Endometrial microvascular endothelial cells (primary cell): ENCODE results near the gene EMC10. TPM values are rescaled to one million over a fixed set of nuclear protein-coding genes. Genes with fewer than 3 reads are reported as not detected.

Experiments used
- in situ Hi-C: cut with HindIII; loops from 2 replicates; pipeline ENCODE4 v1.10.0; 2017; ENCODE audit warnings: low sequenced_read_pairs, low pct_unique_long_range_greater_than_20kb; ENCODE audit errors: inconsistent ontology term
- total RNA-seq: library from RNA; depleted of rRNA; stranded (reverse); fragments of >200 nt; gene quantifications from one replicate; pipeline ENCODE4 v1.2.3, GENCODE V29; 2015; ENCODE audit errors: inconsistent ontology term

Gene EMC10
- total RNA-seq, 1 donor from 2014 or later: 125 TPM

GRCh38 chr19:50475101-50475568, 1.2 kb upstream of the EMC10 start:
- in situ Hi-C loops: no loop called here

GRCh38 chr19:50475736-50476223, 527 bp upstream of the EMC10 start:
- in situ Hi-C loops: no loop called here

- in situ Hi-C loops: no loop called here
Measured at GRCh38 chr19:50476907-50477238, 566 bp downstream of the EMC10 start.

- in situ Hi-C loops: no loop called here
Measured at GRCh38 chr19:50477751-50478515, 1.6 kb downstream of the EMC10 start.

- in situ Hi-C loops: no loop called here
Measured at GRCh38 chr19:50478901-50479715, 2.8 kb downstream of the EMC10 start.

GRCh38 chr19:50479761-50480251, 3.5 kb downstream of the EMC10 start:
- in situ Hi-C loops: no loop called here

- in situ Hi-C loops: no loop called here
Measured at GRCh38 chr19:50480281-50481111, 4.2 kb downstream of the EMC10 start.

GRCh38 chr19:50481351-50482149, 5.2 kb downstream of the EMC10 start:
- in situ Hi-C loops: no loop called here

GRCh38 chr19:50482271-50482855, 6.1 kb downstream of the EMC10 start:
- in situ Hi-C loops: no loop called here

- in situ Hi-C loops: no loop called here
Measured at GRCh38 chr19:50482916-50483315, 6.6 kb downstream of the EMC10 start.

- in situ Hi-C loops: no loop called here
Measured at GRCh38 chr19:50485284-50485955, 9.1 kb downstream of the EMC10 start.

- in situ Hi-C loops: no loop called here
Measured at GRCh38 chr19:50486823-50487515, 10.7 kb downstream of the EMC10 start.

GRCh38 chr19:50488389-50489194, 12.3 kb downstream of the EMC10 start:
- in situ Hi-C loops: no loop called here

- in situ Hi-C loops: no loop called here
Measured at GRCh38 chr19:50489461-50490011, 13.2 kb downstream of the EMC10 start.

GRCh38 chr19:50490411-50490811, 14.1 kb downstream of the EMC10 start:
- in situ Hi-C loops: no loop called here

GRCh38 chr19:50490991-50491472, 14.7 kb downstream of the EMC10 start:
- in situ Hi-C loops: no loop called here
